ENCODE measurements around the gene ZCCHC7. TPM values are rescaled to one million over a fixed set of nuclear protein-coding genes. Genes with fewer than 3 reads are reported as not detected.

ZCCHC7 gene
- total and polyA plus RNA-seq, 9 donors = 11.1 to 20.3 (median 12.9) TPM

DNA sequence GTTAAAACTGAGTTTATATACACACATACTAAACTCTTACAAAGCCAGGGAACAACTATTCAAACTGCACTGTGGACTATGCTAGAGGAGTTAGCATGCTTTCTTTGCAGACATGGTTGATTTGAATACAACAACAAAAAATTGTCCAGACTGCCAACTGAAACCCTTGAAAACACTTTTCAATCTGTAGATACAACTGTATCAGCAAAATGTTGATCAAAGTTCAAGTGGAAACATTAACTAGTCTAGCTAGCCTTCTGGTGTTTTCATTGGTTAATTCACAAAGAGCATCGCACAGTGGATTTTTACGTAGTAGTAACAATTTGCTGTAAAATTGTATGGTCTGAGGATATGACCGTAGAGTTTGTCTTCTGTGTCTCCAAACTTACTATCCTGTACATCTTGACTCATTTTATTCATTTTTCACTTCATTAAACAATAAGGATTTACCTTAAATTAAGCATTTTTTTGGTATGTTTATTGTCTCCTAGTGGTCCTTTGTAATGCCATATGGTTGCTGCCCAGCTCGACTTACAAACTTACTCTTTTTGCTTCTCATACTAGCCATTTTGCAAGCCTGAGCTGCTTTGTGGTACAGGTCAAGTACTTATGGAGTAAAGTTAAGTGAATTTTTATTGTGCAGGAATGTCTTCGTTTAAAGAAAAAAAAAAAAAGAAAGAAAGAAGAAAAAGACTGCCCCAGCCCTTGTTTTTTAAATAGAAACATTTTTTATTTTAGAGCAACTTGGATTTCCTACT, 123.4 kb downstream of the ZCCHC7 start:
- Histone ChIP-seq H3K27ac (ENCODE audit: low read length) (no peak overlapping the region), H3K9me3 (replicated peaks; ENCODE audit: control insufficient read depth, low read depth, low read length) (no peaks in the 10 kb centered on the region), H3K4me1 (ENCODE audit: control insufficient read depth, insufficient read depth, low read length) (no peaks in the 10 kb centered on the region), H3K4me3 (ENCODE audit: low read length) (no peak overlapping the region), H3K27me3 (ENCODE audit: control insufficient read depth, insufficient read depth, low read length) (no peaks in the 10 kb centered on the region), H3K36me3 (ENCODE audit: control insufficient read depth, insufficient read depth, low read length) (no peaks in the 10 kb centered on the region)
- no CpG with 5 or more reads among the region's 5 CpGs for WGBS (ENCODE audit: insufficient coverage)
- DNase-seq = no peak

- H3K4me3 ChIP-seq (ENCODE audit: low read length) = no peak overlapping the region
- no peaks in the 10 kb centered on the region for H3K27me3 ChIP-seq (ENCODE audit: control insufficient read depth, insufficient read depth, low read length)
- no peaks in the 10 kb centered on the region for H3K4me1 ChIP-seq (ENCODE audit: control insufficient read depth, insufficient read depth, low read length)
- H3K27ac ChIP-seq (ENCODE audit: low read length) = no peak overlapping the region
- H3K36me3 ChIP-seq (ENCODE audit: control insufficient read depth, insufficient read depth, low read length) = peaks cover 2% of the 10 kb centered on the region
- no peak for DNase-seq
- WGBS (ENCODE audit: insufficient coverage) = no CpG with 5 or more reads among the region's 3 CpGs
- H3K9me3 ChIP-seq (replicated peaks; ENCODE audit: control insufficient read depth, low read depth, low read length) = no peaks in the 10 kb centered on the region
These were observed 126.5 kb downstream of the ZCCHC7 start for GRCh38 chr9:37246826-37247225.

- Histone ChIP-seq H3K9me3 (replicated peaks; ENCODE audit: control insufficient read depth, low read depth, low read length) (no peaks in the 10 kb centered on the region), H3K4me3 (ENCODE audit: low read length) (no peak overlapping the region), H3K27me3 (ENCODE audit: control insufficient read depth, insufficient read depth, low read length) (no peaks in the 10 kb centered on the region), H3K4me1 (ENCODE audit: control insufficient read depth, insufficient read depth, low read length) (no peaks in the 10 kb centered on the region), H3K27ac (ENCODE audit: low read length) (no peak overlapping the region), H3K36me3 (ENCODE audit: control insufficient read depth, insufficient read depth, low read length) (peaks cover 2% of the 10 kb centered on the region)
- no peak for DNase-seq
These were observed 128.3 kb downstream of the ZCCHC7 start for GRCh38 chr9:37248651-37249163.

GRCh38 chr9:37251452-37251851, 131.1 kb downstream of the ZCCHC7 start:
- Histone ChIP-seq H3K4me1 (ENCODE audit: control insufficient read depth, insufficient read depth, low read length) (no peaks in the 10 kb centered on the region), H3K27me3 (ENCODE audit: control insufficient read depth, insufficient read depth, low read length) (no peaks in the 10 kb centered on the region), H3K36me3 (ENCODE audit: control insufficient read depth, insufficient read depth, low read length) (peaks cover 2% of the 10 kb centered on the region), H3K27ac (ENCODE audit: low read length) (no peak overlapping the region), H3K9me3 (replicated peaks; ENCODE audit: control insufficient read depth, low read depth, low read length) (no peaks in the 10 kb centered on the region), H3K4me3 (ENCODE audit: low read length) (no peak overlapping the region)
- WGBS (ENCODE audit: insufficient coverage) = 60% methylated on average over 6 of the region's 6 CpGs
- DNase-seq = no peak

DNA sequence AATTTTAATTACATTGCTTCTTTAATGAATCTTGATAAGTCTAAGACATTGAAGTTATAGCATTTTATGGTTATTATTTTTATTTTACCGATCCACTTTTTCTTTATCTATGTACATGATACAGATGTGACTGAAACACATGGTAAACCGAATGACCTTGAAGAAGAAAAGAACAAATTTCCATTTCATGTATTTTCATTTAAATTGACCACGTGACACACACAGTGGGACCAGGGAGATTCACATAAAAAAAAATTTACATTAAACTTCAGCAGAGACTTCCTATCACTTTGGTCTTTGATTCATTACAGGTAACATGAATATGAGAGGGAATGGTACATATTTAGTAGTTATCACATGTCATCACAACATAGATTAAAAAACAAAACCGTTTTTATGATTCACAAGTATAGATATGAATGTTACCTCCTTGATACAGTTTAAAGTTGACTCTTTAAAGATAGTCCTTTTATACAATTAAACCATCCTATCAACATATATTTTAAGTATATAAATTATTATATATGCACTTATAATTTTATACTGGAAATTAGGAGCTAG, 133.1 kb downstream of the ZCCHC7 start:
- no peaks in the 10 kb centered on the region for H3K9me3 ChIP-seq (replicated peaks; ENCODE audit: control insufficient read depth, low read depth, low read length)
- H3K36me3 ChIP-seq (ENCODE audit: control insufficient read depth, insufficient read depth, low read length) = peaks cover 2% of the 10 kb centered on the region
- H3K4me1 ChIP-seq (ENCODE audit: control insufficient read depth, insufficient read depth, low read length) = no peaks in the 10 kb centered on the region
- no peak overlapping the region for H3K4me3 ChIP-seq (ENCODE audit: low read length)
- no CpG with 5 or more reads among the region's 4 CpGs for WGBS (ENCODE audit: insufficient coverage)
- no peaks in the 10 kb centered on the region for H3K27me3 ChIP-seq (ENCODE audit: control insufficient read depth, insufficient read depth, low read length)
- no peak overlapping the region for H3K27ac ChIP-seq (ENCODE audit: low read length)
- DNase-seq = no peak

- WGBS (ENCODE audit: insufficient coverage) = no CpG with 5 or more reads among the region's 2 CpGs
- H3K27ac ChIP-seq (ENCODE audit: low read length) = no peak overlapping the region
- H3K36me3 ChIP-seq (ENCODE audit: control insufficient read depth, insufficient read depth, low read length) = no peaks in the 10 kb centered on the region
- H3K9me3 ChIP-seq (replicated peaks; ENCODE audit: control insufficient read depth, low read depth, low read length) = no peaks in the 10 kb centered on the region
- DNase-seq = no peak
- no peaks in the 10 kb centered on the region for H3K27me3 ChIP-seq (ENCODE audit: control insufficient read depth, insufficient read depth, low read length)
- H3K4me1 ChIP-seq (ENCODE audit: control insufficient read depth, insufficient read depth, low read length) = no peaks in the 10 kb centered on the region
- H3K4me3 ChIP-seq (ENCODE audit: low read length) = no peak overlapping the region
These were observed 134.8 kb downstream of the ZCCHC7 start for GRCh38 chr9:37255187-37255586.

DNA sequence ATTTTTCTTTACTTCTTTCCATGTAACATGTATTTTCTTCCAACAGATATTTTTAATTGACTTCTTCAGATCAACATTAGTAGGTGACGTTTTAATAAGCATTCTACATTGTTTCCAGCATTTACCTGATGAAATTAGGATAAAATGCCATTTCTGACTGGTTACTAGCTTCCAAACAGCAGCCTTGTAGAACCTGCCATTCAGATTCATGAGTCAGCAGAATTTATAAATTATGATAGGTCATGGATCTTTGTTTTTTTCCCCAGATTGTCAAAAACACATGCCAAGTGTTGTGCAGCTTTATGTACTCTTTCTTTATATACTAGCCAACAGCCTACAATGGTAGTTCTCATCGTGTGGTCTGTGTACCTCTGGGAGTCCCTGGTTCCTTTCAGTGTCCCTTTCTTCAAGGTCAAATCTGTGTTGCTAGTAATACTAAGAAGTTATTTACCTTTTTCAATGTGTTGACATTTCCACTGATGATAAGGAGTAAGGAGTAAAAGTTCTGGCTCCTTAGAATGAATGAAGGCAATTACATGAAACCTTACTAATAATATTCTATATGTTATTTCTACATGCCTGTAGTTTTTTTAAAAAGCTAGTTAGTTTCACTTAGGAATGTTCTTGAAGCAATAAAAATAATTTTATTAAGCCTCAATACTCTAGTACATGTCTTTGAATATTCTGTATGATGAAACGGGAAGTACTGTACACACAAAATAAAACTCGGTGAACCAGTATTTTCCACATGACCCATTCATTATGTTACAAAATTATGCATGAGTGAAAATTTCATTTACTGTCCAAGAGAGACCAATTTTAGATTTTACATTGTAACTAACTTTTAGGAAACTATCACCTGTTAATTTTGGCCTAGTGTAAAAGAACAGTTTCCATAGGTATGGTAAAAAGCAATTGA, 135.8 kb downstream of the ZCCHC7 start:
- DNase-seq = no peak
- no peaks in the 10 kb centered on the region for H3K36me3 ChIP-seq (ENCODE audit: control insufficient read depth, insufficient read depth, low read length)
- no peaks in the 10 kb centered on the region for H3K27me3 ChIP-seq (ENCODE audit: control insufficient read depth, insufficient read depth, low read length)
- no peaks in the 10 kb centered on the region for H3K4me1 ChIP-seq (ENCODE audit: control insufficient read depth, insufficient read depth, low read length)
- WGBS (ENCODE audit: insufficient coverage) = no CpG with 5 or more reads among the region's 4 CpGs
- no peaks in the 10 kb centered on the region for H3K9me3 ChIP-seq (replicated peaks; ENCODE audit: control insufficient read depth, low read depth, low read length)
- no peak overlapping the region for H3K4me3 ChIP-seq (ENCODE audit: low read length)
- no peak overlapping the region for H3K27ac ChIP-seq (ENCODE audit: low read length)

DNA sequence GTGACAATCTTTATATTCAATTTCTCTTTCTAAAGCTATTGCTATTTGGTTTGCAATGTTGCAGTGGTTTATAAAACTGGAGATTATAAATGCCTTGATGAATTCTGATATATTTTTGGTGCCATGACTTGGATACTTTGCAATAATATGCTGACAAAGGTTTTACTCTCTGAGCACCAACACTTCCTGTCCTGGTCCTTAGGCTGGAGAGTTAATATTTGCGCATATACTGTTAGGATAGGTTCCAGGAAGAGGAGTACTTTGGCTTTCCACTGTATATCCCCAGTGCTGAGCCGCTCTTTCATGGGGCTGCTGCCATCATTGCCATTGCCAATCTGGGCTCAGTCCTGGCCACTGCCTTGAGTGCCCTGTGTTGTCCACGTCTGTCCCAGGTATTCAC, 139.6 kb downstream of the ZCCHC7 start:
- 88% methylated on average over 2 of the region's 3 CpGs for WGBS (ENCODE audit: insufficient coverage)
- no peaks in the 10 kb centered on the region for H3K4me1 ChIP-seq (ENCODE audit: control insufficient read depth, insufficient read depth, low read length)

DNA sequence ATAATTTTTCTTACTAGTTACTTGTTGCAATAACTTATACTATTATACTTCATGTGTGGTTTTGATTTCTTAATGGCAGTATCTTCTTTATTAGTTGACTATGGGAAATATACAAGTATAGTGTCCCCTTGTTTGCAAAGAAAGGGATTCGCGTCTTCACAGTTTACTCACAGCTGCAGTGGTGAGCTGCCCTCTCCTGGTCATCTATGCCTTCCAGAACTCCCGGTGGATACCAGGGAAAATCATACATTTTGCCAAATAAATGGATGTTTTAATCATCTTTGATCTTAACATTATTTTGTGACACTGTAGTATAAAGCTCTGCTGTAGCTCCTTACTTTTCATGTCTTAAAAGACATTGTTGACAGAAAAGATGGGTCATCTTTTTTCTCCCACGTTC, 142.0 kb downstream of the ZCCHC7 start:
- WGBS (ENCODE audit: insufficient coverage) = no CpG with 5 or more reads among the region's 4 CpGs
- Histone ChIP-seq H3K4me1 (ENCODE audit: control insufficient read depth, insufficient read depth, low read length) (no peaks in the 10 kb centered on the region), H3K27ac (ENCODE audit: low read length) (no peak overlapping the region), H3K4me3 (ENCODE audit: low read length) (no peak overlapping the region), H3K36me3 (ENCODE audit: control insufficient read depth, insufficient read depth, low read length) (no peaks in the 10 kb centered on the region), H3K9me3 (replicated peaks; ENCODE audit: control insufficient read depth, low read depth, low read length) (no peaks in the 10 kb centered on the region), H3K27me3 (ENCODE audit: control insufficient read depth, insufficient read depth, low read length) (no peaks in the 10 kb centered on the region)
- no peak for DNase-seq

More for the DNA sequence above, 139.6 kb downstream of the ZCCHC7 start:
- H3K36me3 ChIP-seq (ENCODE audit: control insufficient read depth, insufficient read depth, low read length) = no peaks in the 10 kb centered on the region
- no peak for DNase-seq
- no peaks in the 10 kb centered on the region for H3K27me3 ChIP-seq (ENCODE audit: control insufficient read depth, insufficient read depth, low read length)
- no peak overlapping the region for H3K27ac ChIP-seq (ENCODE audit: low read length)
- H3K9me3 ChIP-seq (replicated peaks; ENCODE audit: control insufficient read depth, low read depth, low read length) = no peaks in the 10 kb centered on the region
- H3K4me3 ChIP-seq (ENCODE audit: low read length) = no peak overlapping the region

DNA sequence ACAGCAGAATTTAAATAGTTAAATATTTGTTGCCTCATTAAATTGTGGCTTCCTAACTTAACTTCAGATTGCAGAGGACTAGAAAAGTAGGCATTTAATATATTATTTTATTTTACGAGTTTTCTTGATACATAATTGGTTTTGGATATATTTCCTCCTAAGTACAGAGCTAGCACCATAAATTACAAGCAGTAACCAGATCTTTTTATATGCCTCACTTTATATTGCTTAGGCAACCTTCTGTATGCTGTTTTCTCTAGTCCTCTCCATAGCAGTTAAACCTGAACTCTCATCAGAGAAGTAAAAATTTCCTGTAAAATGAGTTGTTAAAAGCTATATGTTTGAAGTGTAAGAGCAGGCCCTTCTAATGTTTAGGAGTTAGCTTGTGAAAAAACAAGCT, 144.2 kb downstream of the ZCCHC7 start:
- no peaks in the 10 kb centered on the region for H3K9me3 ChIP-seq (replicated peaks; ENCODE audit: control insufficient read depth, low read depth, low read length)
- no peak for DNase-seq
- H3K27me3 ChIP-seq (ENCODE audit: control insufficient read depth, insufficient read depth, low read length) = no peaks in the 10 kb centered on the region
- H3K4me3 ChIP-seq (ENCODE audit: low read length) = no peak overlapping the region
- WGBS (ENCODE audit: insufficient coverage) = no CpG with 5 or more reads among the region's 1 CpG
- H3K27ac ChIP-seq (ENCODE audit: low read length) = no peak overlapping the region
- no peaks in the 10 kb centered on the region for H3K4me1 ChIP-seq (ENCODE audit: control insufficient read depth, insufficient read depth, low read length)
- no peaks in the 10 kb centered on the region for H3K36me3 ChIP-seq (ENCODE audit: control insufficient read depth, insufficient read depth, low read length)

All from muscle of leg (tissue), 11 donors.